ENCODE measurements around the gene LDB3. TPM values are rescaled to one million over a fixed set of nuclear protein-coding genes. Genes with fewer than 3 reads are reported as not detected.

The LDB3 gene
- polyA plus RNA-seq, 2 of the 4 experiments (the other 2 are of a cell fraction), result 0.13 TPM

- no peak for TF ChIP-seq MAFK (IDR thresholded peaks at IDR 0.05; ENCODE audit: partially characterized antibody)
- TF ChIP-seq MAZ (IDR thresholded peaks at IDR 0.05; ENCODE audit: borderline replicate concordance, low read depth, low read length), result no peak
Measured at GRCh38 chr10:86673827-86674581, 5.7 kb downstream of the LDB3 start (continued).

GRCh38 chr10:86674912-86675311 is 6.6 kb downstream of the LDB3 start:
- Histone ChIP-seq H3K9me3 (no peaks in the 10 kb centered on the region), H3K27ac (no peak overlapping the region), H3K4me1 (no peaks in the 10 kb centered on the region), H3K4me3 (no peak overlapping the region), H3K4me2 (no peak overlapping the region)
- TF ChIP-seq JUNB (IDR thresholded peaks at IDR 0.05) (no peak), ZFP36 (IDR thresholded peaks at IDR 0.05; ENCODE audit: borderline replicate concordance, partially characterized antibody) (no peak), CHD4 (IDR thresholded peaks at IDR 0.05; ENCODE audit: borderline replicate concordance) (no peak), BCL3 (IDR thresholded peaks at IDR 0.05) (no peak), TP53 (CRISPR knock-in tag; IDR thresholded peaks at IDR 0.05) (no peak), MYC (IDR thresholded peaks at IDR 0.05; ENCODE audit: borderline replicate concordance, low read length) (no peak), EHMT2 (IDR thresholded peaks at IDR 0.05; ENCODE audit: low read depth) (no peak), HEYL (CRISPR knock-in tag; IDR thresholded peaks at IDR 0.05) (no peak), HOXB5 (CRISPR knock-in tag; IDR thresholded peaks at IDR 0.05) (no peak), ZC3H11A (IDR thresholded peaks at IDR 0.05) (no peak), BHLHE40 (IDR thresholded peaks at IDR 0.05; ENCODE audit: low read depth, low read length) (no peak), CTCF (IDR thresholded peaks at IDR 0.05) (no peak), ZSCAN20 (CRISPR knock-in tag; IDR thresholded peaks at IDR 0.05) (no peak), ELK1 (IDR thresholded peaks at IDR 0.05; ENCODE audit: low read depth, low read length) (no peak), RCOR1 (IDR thresholded peaks at IDR 0.05; ENCODE audit: low read depth, low read length) (no peak), RAD21 (conservative IDR thresholded peaks at IDR 0.05 in 1 of 2, IDR thresholded peaks at IDR 0.05 in 1 of 2) (no peak), KDM1A (IDR thresholded peaks at IDR 0.05; ENCODE audit: low read depth) (no peak)
- TF ChIP-seq, protein P1, sequence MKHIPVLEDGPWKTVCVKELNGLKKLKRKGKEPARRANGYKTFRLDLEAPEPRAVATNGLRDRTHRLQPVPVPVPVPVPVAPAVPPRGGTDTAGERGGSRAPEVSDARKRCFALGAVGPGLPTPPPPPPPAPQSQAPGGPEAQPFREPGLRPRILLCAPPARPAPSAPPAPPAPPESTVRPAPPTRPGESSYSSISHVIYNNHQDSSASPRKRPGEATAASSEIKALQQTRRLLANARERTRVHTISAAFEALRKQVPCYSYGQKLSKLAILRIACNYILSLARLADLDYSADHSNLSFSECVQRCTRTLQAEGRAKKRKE (CRISPR knock-in tag; IDR thresholded peaks at IDR 0.05; ENCODE audit: low read depth), result no peak
- TF ChIP-seq, protein P2, sequence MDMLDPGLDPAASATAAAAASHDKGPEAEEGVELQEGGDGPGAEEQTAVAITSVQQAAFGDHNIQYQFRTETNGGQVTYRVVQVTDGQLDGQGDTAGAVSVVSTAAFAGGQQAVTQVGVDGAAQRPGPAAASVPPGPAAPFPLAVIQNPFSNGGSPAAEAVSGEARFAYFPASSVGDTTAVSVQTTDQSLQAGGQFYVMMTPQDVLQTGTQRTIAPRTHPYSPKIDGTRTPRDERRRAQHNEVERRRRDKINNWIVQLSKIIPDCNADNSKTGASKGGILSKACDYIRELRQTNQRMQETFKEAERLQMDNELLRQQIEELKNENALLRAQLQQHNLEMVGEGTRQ (IDR thresholded peaks at IDR 0.05), result no peak
- TF ChIP-seq, protein P3, sequence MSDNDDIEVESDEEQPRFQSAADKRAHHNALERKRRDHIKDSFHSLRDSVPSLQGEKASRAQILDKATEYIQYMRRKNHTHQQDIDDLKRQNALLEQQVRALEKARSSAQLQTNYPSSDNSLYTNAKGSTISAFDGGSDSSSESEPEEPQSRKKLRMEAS (IDR thresholded peaks at IDR 0.05), result no peak
- ChIA-PET POLR2A (no interaction called here), CTCF (interaction anchor here (0.6 to 1.8 kb wide), 3 partner anchors 12 to 275 kb away, joined by 3 to 4 read pairs (median 3); no protein-coding TSS in a partner anchor)
- FAIRE-seq (no peak), ATAC-seq (no peak), DNase-seq (ENCODE audit: low read depth in 1 of 2, low spot score in 1 of 2) (no peak)
- WGBS (ENCODE audit: missing lambda C conversion rate), result 74% methylated on average over 3 of the region's 3 CpGs

All from A549 (cell line).